Loucy (cell line): ENCODE data around the gene CROCC2.

Source experiments
- H2AFZ ChIP-seq: fragments of 200-600 bp; sonication (generic); 2 replicates; pipeline ENCODE4 v1.6.0; 2016; ENCODE audit warnings: antibody characterized with exemption, mild to moderate bottlenecking, low read length, moderate library complexity
- H3F3A ChIP-seq: fragments of 200-600 bp; 2 replicates; pipeline ENCODE4 v1.6.0; 2016; ENCODE audit warnings: antibody characterized with exemption, low read depth, mild to moderate bottlenecking
- H3K27me3 ChIP-seq: fragments of 200-600 bp; sonication (generic); 2 replicates; pipeline ENCODE4 v1.6.1; 2014; ENCODE audit warnings: low read length, mild to moderate bottlenecking; ENCODE audit not compliant: insufficient read depth, poor library complexity, severe bottlenecking
- H3K36me3 ChIP-seq: fragments of 200-600 bp; sonication (generic); 2 replicates; pipeline ENCODE4 v1.6.1; 2016; ENCODE audit warnings: low read length; ENCODE audit not compliant: insufficient read depth
- H3K4me1 ChIP-seq: fragments of 200-600 bp; sonication (generic); 2 replicates; pipeline ENCODE4 v1.5.1; 2014; ENCODE audit warnings: low read length, mild to moderate bottlenecking; ENCODE audit not compliant: insufficient read depth, poor library complexity, severe bottlenecking
- H3K4me2 ChIP-seq: fragments of 200-600 bp; sonication (generic); 2 replicates; pipeline ENCODE4 v1.6.0; 2014; ENCODE audit warnings: antibody characterized with exemption, low read length, low read depth, mild to moderate bottlenecking; ENCODE audit not compliant: poor library complexity, severe bottlenecking
- H3K4me3 ChIP-seq: fragments of 200-600 bp; sonication (generic); 2 replicates; pipeline ENCODE4 v1.5.1; 2014; ENCODE audit warnings: low read length, mild to moderate bottlenecking, mixed read lengths; ENCODE audit not compliant: poor library complexity, severe bottlenecking
- H3K79me2 ChIP-seq: fragments of 200-600 bp; sonication (generic); 2 replicates; pipeline ENCODE4 v1.6.1; 2014; ENCODE audit warnings: low read length; ENCODE audit not compliant: insufficient read depth
- H3K9ac ChIP-seq: fragments of 200-600 bp; sonication (generic); 2 replicates; pipeline ENCODE4 v1.6.0; 2014; ENCODE audit warnings: mild to moderate bottlenecking, low read depth, low read length, moderate library complexity; ENCODE audit not compliant: poor library complexity, severe bottlenecking
- H3K9me2 ChIP-seq: fragments of 200-600 bp; sonication (generic); replicated peaks from 2 replicates; pipeline ENCODE4 v1.6.1; 2016; ENCODE audit warnings: low read depth, low read length, mixed read lengths
- H3K9me3 ChIP-seq: fragments of 200-600 bp; sonication (generic); 2 replicates; pipeline ENCODE4 v1.6.1; 2014; ENCODE audit warnings: mild to moderate bottlenecking, antibody characterized with exemption, low read length, low read depth; ENCODE audit not compliant: insufficient read depth
- H4K20me1 ChIP-seq: fragments of 200-600 bp; sonication (generic); 2 replicates; pipeline ENCODE4 v1.6.0; 2014; ENCODE audit warnings: antibody characterized with exemption, low read length, mild to moderate bottlenecking; ENCODE audit not compliant: insufficient read depth, poor library complexity, severe bottlenecking
- EZH2phosphoT487 ChIP-seq: fragments of 200-600 bp; IDR thresholded peaks from 2 replicates; pipeline ENCODE4 v1.6.1; 2018; ENCODE audit warnings: antibody characterized with exemption, mild to moderate bottlenecking, moderate library complexity, borderline replicate concordance
- TF ChIP-seq, protein P1 (sequence below): fragments of 200-600 bp; sonication (generic); conservative IDR thresholded peaks from 2 replicates; pipeline ENCODE4 v1.5.1; 2014; ENCODE audit warnings: mild to moderate bottlenecking, antibody characterized with exemption, low read length

Gene CROCC2

DNA sequence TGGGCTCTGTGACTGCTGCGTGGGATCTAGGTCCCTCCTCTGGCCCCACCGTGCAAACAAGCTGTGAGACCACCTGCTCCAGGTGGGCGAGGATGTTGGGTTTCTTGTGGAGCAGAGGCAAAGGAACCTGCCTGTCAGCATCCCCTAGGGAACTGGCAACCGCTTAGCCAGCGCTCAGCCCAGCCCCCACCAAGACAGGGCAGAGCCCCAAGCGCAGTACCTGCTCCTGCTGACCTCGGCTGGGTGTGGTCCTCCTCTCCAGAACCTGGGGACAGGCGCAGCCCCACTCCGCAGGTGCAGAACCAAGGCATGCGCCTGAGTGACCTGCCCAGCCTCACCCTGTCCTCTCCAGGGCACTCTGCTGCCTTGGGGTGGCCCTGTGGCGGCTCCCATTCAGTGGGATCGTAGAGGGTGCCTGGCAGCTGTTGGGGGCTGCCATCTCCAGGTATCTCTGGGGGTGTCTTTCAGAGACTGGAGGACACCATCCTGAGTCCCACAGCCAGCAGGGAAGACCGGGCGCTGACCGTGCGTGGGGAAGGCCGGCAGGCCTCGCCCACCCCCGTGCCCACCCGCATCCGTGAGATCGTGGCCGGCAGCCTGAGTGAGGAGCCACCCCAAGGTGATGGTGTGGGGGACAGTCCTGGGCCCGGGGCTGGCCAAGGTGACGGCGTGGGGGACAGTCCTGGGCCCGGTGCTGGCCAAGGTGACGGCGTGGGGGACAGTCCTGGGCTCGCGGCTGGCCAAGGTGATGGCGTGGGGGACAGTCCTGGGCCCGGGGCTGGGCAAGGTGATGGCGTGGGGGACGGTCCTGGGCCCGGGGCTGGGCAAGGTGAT, 12.3 kb downstream of the CROCC2 start:
- Histone ChIP-seq H3K79me2 (no peaks in the 10 kb centered on the region), H3K4me1 (no peaks in the 10 kb centered on the region)

DNA sequence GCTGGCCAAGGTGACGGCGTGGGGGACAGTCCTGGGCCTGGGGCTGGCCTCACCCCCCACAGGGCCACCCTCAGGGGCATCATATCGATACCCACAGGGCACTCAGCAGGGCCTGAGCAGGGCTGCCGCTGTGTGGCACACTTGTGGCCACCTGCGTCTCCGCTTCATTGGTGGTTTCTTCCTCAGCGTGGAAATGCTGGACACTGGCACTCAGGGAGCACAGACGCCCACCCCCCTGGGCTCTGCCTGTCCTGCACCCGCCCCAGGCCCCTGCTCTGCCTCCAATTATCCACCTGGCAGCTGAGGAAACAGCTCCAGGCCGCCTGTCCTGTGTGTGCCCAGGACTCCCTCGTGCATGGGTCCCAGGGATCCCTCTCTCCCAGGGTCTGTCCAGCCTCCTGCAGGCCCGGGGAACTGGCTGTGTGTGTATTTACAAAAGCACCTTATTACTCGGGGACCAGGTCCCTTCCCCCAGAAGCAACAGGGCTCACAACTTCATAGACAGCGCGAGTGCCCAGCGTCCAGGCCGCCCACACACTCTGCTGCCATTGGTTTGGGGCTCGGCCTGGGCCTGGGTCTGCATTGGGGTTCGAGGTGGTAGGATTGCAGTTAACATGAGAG, 13.1 kb downstream of the CROCC2 start:
- Histone ChIP-seq H3K36me3 (no peaks in the 10 kb centered on the region), H4K20me1 (no peaks in the 10 kb centered on the region), H3K9ac (no peak overlapping the region), H3K9me2 (no peaks in the 10 kb centered on the region), H2AFZ (no peak overlapping the region), H3K9me3 (no peaks in the 10 kb centered on the region), H3F3A (no peaks in the 10 kb centered on the region), H3K4me1 (no peaks in the 10 kb centered on the region), H3K4me2 (no peak overlapping the region), H3K27me3 (no peaks in the 10 kb centered on the region), H3K4me3 (no peak overlapping the region), H3K79me2 (no peaks in the 10 kb centered on the region)
- TF ChIP-seq EZH2phosphoT487 = no peak
- TF ChIP-seq, protein P1, sequence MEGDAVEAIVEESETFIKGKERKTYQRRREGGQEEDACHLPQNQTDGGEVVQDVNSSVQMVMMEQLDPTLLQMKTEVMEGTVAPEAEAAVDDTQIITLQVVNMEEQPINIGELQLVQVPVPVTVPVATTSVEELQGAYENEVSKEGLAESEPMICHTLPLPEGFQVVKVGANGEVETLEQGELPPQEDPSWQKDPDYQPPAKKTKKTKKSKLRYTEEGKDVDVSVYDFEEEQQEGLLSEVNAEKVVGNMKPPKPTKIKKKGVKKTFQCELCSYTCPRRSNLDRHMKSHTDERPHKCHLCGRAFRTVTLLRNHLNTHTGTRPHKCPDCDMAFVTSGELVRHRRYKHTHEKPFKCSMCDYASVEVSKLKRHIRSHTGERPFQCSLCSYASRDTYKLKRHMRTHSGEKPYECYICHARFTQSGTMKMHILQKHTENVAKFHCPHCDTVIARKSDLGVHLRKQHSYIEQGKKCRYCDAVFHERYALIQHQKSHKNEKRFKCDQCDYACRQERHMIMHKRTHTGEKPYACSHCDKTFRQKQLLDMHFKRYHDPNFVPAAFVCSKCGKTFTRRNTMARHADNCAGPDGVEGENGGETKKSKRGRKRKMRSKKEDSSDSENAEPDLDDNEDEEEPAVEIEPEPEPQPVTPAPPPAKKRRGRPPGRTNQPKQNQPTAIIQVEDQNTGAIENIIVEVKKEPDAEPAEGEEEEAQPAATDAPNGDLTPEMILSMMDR = no peak

More for the DNA sequence above, 12.3 kb downstream of the CROCC2 start:
- no peak overlapping the region for H2AFZ ChIP-seq
- no peaks in the 10 kb centered on the region for H3K27me3 ChIP-seq
- no peaks in the 10 kb centered on the region for H4K20me1 ChIP-seq
- no peaks in the 10 kb centered on the region for H3K9me2 ChIP-seq
- TF ChIP-seq EZH2phosphoT487 = no peak
- TF ChIP-seq, protein P1 = no peak
- no peak overlapping the region for H3K4me3 ChIP-seq
- no peak overlapping the region for H3K9ac ChIP-seq
- no peak overlapping the region for H3K4me2 ChIP-seq
- H3F3A ChIP-seq = no peaks in the 10 kb centered on the region
- H3K36me3 ChIP-seq = no peaks in the 10 kb centered on the region
- H3K9me3 ChIP-seq = no peaks in the 10 kb centered on the region

GRCh38 chr2:240919786-240920782, 13.9 kb downstream of the CROCC2 start:
- Histone ChIP-seq H3K4me2 (no peak overlapping the region), H3K4me1 (no peaks in the 10 kb centered on the region), H2AFZ (no peak overlapping the region), H3K27me3 (no peaks in the 10 kb centered on the region), H3K4me3 (no peak overlapping the region), H3K36me3 (no peaks in the 10 kb centered on the region), H3K9me3 (no peaks in the 10 kb centered on the region), H4K20me1 (no peaks in the 10 kb centered on the region), H3K9ac (no peak overlapping the region), H3K9me2 (no peaks in the 10 kb centered on the region), H3K79me2 (no peaks in the 10 kb centered on the region), H3F3A (no peaks in the 10 kb centered on the region)
- TF ChIP-seq EZH2phosphoT487 = no peak
- TF ChIP-seq, protein P1 = no peak
